Activated B cell treated with CpG ODN at 0.5 μM for 24 hours (primary cell): Measurements from ENCODE around the gene RBM15. TPM values are rescaled to one million over a fixed set of nuclear protein-coding genes. Genes with fewer than 3 reads are reported as not detected.

Experiments
- ATAC-seq: fragments of 200-7000 bp; cut with Tn5 transposase; one replicate; pipeline ENCODE4 v1.10.0; 2021; ENCODE audit warnings: low read depth, mild to moderate bottlenecking, moderate library complexity
- CTCF ChIA-PET: fragments of 350-600 bp; sonication (Branson Sonifier 250); formaldehyde crosslinking; loops from one replicate; lab custom pipeline; 2021; ENCODE audit warnings: antibody characterized with exemption; lab: Charles Lee
- POLR2A ChIA-PET: fragments of 350-600 bp; sonication (Branson Sonifier 250); formaldehyde crosslinking; loops from one replicate; lab custom pipeline; 2021; ENCODE audit warnings: antibody characterized with exemption; lab: Charles Lee
- DNase-seq: peaks from one replicate; pipeline ENCODE4 v3.0.0; 2022
- H3K27ac Mint-ChIP-seq: one replicate; pipeline ENCODE4 v1.8.0; 2020; ENCODE audit warnings: mixed read lengths
- H3K27me3 Mint-ChIP-seq: one replicate; pipeline ENCODE4 v1.8.0; 2021; ENCODE audit warnings: mixed read lengths
- H3K36me3 Mint-ChIP-seq: one replicate; pipeline ENCODE4 v1.8.0; 2021; ENCODE audit warnings: low read depth, mixed read lengths
- H3K4me1 Mint-ChIP-seq: one replicate; pipeline ENCODE4 v1.8.0; 2021; ENCODE audit warnings: mixed read lengths
- H3K4me3 Mint-ChIP-seq: one replicate; pipeline ENCODE4 v1.8.0; 2020; ENCODE audit warnings: mild to moderate bottlenecking, mixed read lengths
- H3K9me3 Mint-ChIP-seq: one replicate; pipeline ENCODE4 v1.8.0; 2020; ENCODE audit warnings: mixed read lengths
- CTCF ChIP-seq: fragments of 200-600 bp; IDR thresholded peaks from one replicate; pipeline ENCODE4 v1.8.0; 2022; ENCODE audit warnings: antibody characterized with exemption, mild to moderate bottlenecking
- intact Hi-C: fragments of 100-400 bp; cut with micrococcal nuclease; formaldehyde crosslinking; loops from one replicate; pipeline ENCODE4 v1.15.1; 2024
- total RNA-seq: library from RNA; stranded (reverse); gene quantifications from 2 replicates; pipeline ENCODE4 v1.2.3, GENCODE V29; 2022

Gene RBM15
- total RNA-seq, 1 donor from 2014 or later = 61.1 TPM

GRCh38 chr1:110350360-110350759 is 11.2 kb downstream of the RBM15 start:
- no peak overlapping the region for H3K4me3 Mint-ChIP-seq

DNA sequence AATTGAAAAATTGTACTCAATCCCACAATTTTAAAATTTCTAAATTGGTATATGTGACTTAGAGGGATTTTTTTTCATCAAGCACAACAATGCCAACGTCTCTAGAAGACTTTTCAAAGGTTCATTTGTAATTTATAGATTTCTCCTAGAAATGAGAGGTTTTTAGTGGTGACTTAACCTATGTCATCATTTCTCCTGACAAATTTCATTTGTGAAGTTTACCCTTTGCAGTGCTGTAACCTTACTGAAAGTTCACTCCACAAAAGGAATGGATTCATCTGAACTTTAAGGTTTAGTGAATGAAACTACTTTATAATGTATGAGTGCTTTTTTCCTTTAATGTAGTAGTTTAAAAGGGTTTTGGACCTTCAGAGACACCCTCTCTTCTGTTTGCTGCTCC is 16.1 kb downstream of the RBM15 start:
- ATAC-seq = no peak
- TF ChIP-seq CTCF = no peak
- H3K27ac Mint-ChIP-seq = no peak overlapping the region
- ChIA-PET CTCF (no interaction called here), POLR2A (interaction anchor here (0.7 kb wide), 1 partner anchor 1103 kb away, joined by 9 read pairs; no protein-coding TSS in a partner anchor)
- no peak overlapping the region for H3K4me3 Mint-ChIP-seq
- H3K9me3 Mint-ChIP-seq = no peaks in the 10 kb centered on the region
- H3K4me1 Mint-ChIP-seq = peaks cover 29% of the 10 kb centered on the region
- H3K36me3 Mint-ChIP-seq = peaks cover 32% of the 10 kb centered on the region
- intact Hi-C loops = no loop called here
- DNase-seq = no peak
- H3K27me3 Mint-ChIP-seq = no peaks in the 10 kb centered on the region

More at GRCh38 chr1:110350360-110350759, 11.2 kb downstream of the RBM15 start:
- DNase-seq (no peak), ATAC-seq (no peak)
- H3K36me3 Mint-ChIP-seq = peaks cover 52% of the 10 kb centered on the region
- peaks cover 67% of the 10 kb centered on the region for H3K4me1 Mint-ChIP-seq
- H3K27ac Mint-ChIP-seq = no peak overlapping the region
- POLR2A ChIA-PET = interaction anchor here (5.0 kb wide), 1 partner anchor 12 kb away, joined by 31 read pairs; the partner anchor contains the start of gene RBM15
- TF ChIP-seq CTCF = no peak
- no peaks in the 10 kb centered on the region for H3K9me3 Mint-ChIP-seq
- H3K27me3 Mint-ChIP-seq = no peaks in the 10 kb centered on the region
- intact Hi-C loops = no loop called here
- CTCF ChIA-PET = interaction anchor here (0.6 kb wide), 1 partner anchor 53 kb away, joined by 3 read pairs; no protein-coding TSS in a partner anchor

- CTCF ChIA-PET = interaction anchor here (1.4 kb wide), 1 partner anchor 11 kb away, joined by 3 read pairs; no protein-coding TSS in a partner anchor
- no peaks in the 10 kb centered on the region for H3K27me3 Mint-ChIP-seq
- H3K4me1 Mint-ChIP-seq = peaks cover 19% of the 10 kb centered on the region
- no peak overlapping the region for H3K4me3 Mint-ChIP-seq
- TF ChIP-seq CTCF = no peak
- H3K36me3 Mint-ChIP-seq = peaks cover 35% of the 10 kb centered on the region
- ATAC-seq (no peak), DNase-seq (no peak)
- intact Hi-C loops = no loop called here
- no peaks in the 10 kb centered on the region for H3K9me3 Mint-ChIP-seq
- no peak overlapping the region for H3K27ac Mint-ChIP-seq
- POLR2A ChIA-PET = interaction anchor here (1.6 kb wide), 1 partner anchor 16 kb away, joined by 3 read pairs; no protein-coding TSS in a partner anchor
Measured at GRCh38 chr1:110356379-110356778, 17.2 kb downstream of the RBM15 start.

DNA sequence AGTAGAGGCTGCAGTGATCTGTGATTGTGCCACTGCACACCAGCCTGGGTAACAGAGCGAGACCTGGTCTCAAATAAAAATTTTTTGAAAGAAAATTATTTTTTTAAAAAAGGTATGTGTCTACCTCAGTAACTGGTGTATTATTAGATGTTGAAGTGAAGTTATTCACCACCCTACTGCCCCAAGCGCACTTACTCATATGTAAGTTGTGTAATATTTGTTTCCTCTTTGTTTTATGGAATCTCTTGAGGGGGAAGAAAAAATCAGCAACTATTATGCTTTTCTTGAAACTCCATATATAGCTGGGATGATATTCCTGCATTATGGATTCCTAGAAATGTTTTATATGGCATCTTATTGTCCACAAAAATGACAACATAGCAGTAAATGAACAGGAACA is 21.3 kb downstream of the RBM15 start:
- ChIA-PET POLR2A (interaction anchor here (1.0 to 1.4 kb wide), 2 partner anchors 20 to 25 kb away, joined by 4 read pairs; no protein-coding TSS in a partner anchor), CTCF (no interaction called here)
- no peak for ATAC-seq
- no peak for DNase-seq
- no peak for TF ChIP-seq CTCF
- Mint-ChIP-seq H3K4me3 (no peak overlapping the region), H3K4me1 (peaks cover 8% of the 10 kb centered on the region), H3K27me3 (no peaks in the 10 kb centered on the region), H3K27ac (no peak overlapping the region), H3K9me3 (no peaks in the 10 kb centered on the region), H3K36me3 (peaks cover 47% of the 10 kb centered on the region)
- intact Hi-C loops = loop anchor here (2.0 kb wide), 1 partner anchor 14 kb away; no protein-coding TSS in a partner anchor

GRCh38 chr1:110361856-110362255 is 22.7 kb downstream of the RBM15 start:
- Mint-ChIP-seq H3K4me3 (no peak overlapping the region), H3K27ac (no peak overlapping the region), H3K36me3 (peaks cover 46% of the 10 kb centered on the region), H3K27me3 (no peaks in the 10 kb centered on the region), H3K9me3 (no peaks in the 10 kb centered on the region), H3K4me1 (peaks cover 5% of the 10 kb centered on the region)
- intact Hi-C loops = loop anchor here (2.0 kb wide), 1 partner anchor 15 kb away; no protein-coding TSS in a partner anchor
- ChIA-PET POLR2A (interaction anchor here (1.3 kb wide), 1 partner anchor 22 kb away, joined by 3 read pairs; the partner anchor contains the start of gene RBM15), CTCF (interaction anchor here (1.5 kb wide), 1 partner anchor 154 kb away, joined by 5 read pairs; no protein-coding TSS in a partner anchor)
- no peak for ATAC-seq
- DNase-seq = no peak
- TF ChIP-seq CTCF = no peak
